C4-2B (cell line): ENCODE results near the gene ATP11A.
A peak's percentile ranks its signal among the peaks of the same experiment; 100 is the strongest.

ENCODE experiments used
- H3K27ac ChIP-seq: fragments of 450-650 bp; 2 replicates; pipeline ENCODE4 v1.5.1; 2017
- CTCF ChIP-seq: fragments of 450-650 bp; conservative IDR thresholded peaks from 2 replicates; pipeline ENCODE4 v1.5.1; 2017; ENCODE audit warnings: mild to moderate bottlenecking
- ZFX ChIP-seq: fragments of 450-650 bp; IDR thresholded peaks from 2 replicates; pipeline ENCODE4 v1.6.1; 2017

Gene ATP11A

GRCh38 chr13:112773601-112774447 is 84.0 kb downstream of the ATP11A start:
- TF ChIP-seq CTCF (no peak), ZFX (no peak)
- H3K27ac ChIP-seq, result peak overlapping the region; percentile 59; the same call in 1 of the 2 replicates

- TF ChIP-seq CTCF, result no peak
- no peak overlapping the region for H3K27ac ChIP-seq
Measured at GRCh38 chr13:112774448-112774792, 84.6 kb downstream of the ATP11A start.

GRCh38 chr13:112774829-112775565 is 85.2 kb downstream of the ATP11A start:
- no peak overlapping the region for H3K27ac ChIP-seq
- TF ChIP-seq CTCF, result no peak
- TF ChIP-seq ZFX, result no peak

GRCh38 chr13:112775791-112776279 is 86.0 kb downstream of the ATP11A start:
- no peak overlapping the region for H3K27ac ChIP-seq
- no peak for TF ChIP-seq ZFX
- no peak for TF ChIP-seq CTCF

GRCh38 chr13:112776354-112776753 is 86.5 kb downstream of the ATP11A start:
- no peak overlapping the region for H3K27ac ChIP-seq
- TF ChIP-seq ZFX, result no peak
- TF ChIP-seq CTCF, result no peak

GRCh38 chr13:112776971-112777370 is 87.1 kb downstream of the ATP11A start:
- H3K27ac ChIP-seq, result no peak overlapping the region
- TF ChIP-seq CTCF, result no peak
- TF ChIP-seq ZFX, result no peak
